Islet precursor cell (in vitro differentiated cells): Measurements from ENCODE around the gene SLC15A4.
"Not testable (repeated sequence)": the region's sequence is repeated elsewhere in the genome, so short reads cannot be mapped to it uniquely, and the experiment has no call there.

ENCODE experiments used
- DNase-seq: peaks from one replicate; pipeline ENCODE4 v3.0.0-alpha.2; 2018

The SLC15A4 gene

DNA sequence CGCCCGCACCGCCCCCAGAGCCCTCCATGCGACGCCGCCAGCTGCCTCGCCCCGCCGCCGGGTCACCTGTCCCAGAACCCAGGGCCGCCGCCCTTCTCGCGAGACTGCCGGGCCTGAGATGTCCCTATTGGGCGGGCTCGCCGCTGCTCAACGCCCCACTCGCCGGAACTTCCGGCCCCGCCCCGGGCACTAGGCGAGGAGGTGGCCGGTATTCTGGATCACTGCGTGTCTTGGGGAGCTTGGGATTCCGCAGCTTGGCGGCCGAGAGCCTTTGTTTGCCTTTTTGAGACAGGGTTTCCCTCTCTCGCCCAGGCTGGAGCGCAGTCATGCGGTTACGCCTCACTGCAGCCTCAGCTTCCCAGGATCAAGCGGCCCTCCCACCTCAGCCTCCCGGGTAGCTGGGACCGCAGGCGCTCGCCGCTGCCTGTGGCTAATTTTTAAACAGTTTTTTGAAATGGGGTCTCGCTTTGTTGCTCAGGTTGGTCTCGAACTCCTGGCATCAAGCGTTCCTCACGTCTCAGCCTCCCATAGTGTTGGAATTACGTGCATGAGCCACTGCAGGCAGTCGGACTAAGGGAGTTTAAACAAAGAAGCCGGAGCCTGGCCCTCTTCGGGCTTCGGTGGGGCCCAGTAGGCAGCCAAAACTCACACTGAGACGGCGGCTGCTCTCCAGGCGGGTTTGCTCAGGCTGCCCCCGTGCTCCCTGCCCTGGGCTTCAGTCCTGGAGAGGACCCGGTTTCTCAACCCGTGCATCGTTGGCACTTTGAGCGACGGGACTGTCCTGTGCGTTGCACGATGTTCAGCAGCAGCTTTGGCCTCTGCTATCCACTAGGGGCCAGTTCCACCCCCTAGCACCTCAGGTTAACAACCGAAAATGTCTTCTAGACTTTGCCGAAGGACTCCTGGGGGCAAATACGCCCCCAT is at the start of gene SLC15A4:
TSS of gene SLC15A4 (minus strand) at position 43 of the 924 bp plus-strand sequence. CDS start at position 28, 15 bp downstream.
- DNase-seq = peak; percentile 99

DNA sequence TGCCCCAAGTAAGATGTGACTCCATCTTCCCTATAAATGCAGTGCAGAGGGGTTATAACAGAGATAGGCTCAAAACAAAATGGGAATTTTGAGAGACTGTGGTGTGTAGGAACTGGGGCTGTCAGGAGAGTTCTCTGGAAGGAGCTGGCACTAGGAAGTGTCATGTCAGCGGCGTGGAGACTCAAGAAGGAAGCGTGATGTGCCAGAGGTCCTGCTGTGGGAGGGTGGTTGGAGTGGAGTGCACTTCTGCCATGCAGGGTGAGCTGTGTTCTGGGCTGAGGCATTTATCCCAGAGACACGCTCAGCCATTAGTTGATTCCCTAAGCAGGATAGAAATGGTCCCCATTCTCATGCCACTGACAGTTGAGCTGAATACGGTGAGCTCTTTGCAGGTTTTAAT is 48.5 kb upstream of the SLC15A4 start:
- DNase-seq = no peak

DNA sequence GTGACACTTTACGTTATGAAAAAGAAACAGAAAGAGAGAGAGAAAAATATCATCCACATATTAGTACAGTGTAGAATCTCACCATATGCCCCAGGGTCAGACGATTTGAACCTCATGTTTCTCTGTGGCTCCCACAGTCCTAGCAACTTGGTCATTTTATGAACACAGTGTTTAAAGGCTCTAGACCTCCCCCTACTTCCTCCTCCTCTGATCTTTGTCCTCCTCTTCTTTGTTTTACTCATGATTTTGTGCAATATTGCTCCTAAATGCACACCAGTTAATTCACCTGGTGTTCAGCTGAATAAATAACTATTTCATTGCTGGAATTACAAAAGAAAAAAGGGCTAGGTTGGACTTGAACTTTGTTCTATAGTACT is 47.7 kb upstream of the SLC15A4 start:
- no peak for DNase-seq

DNA sequence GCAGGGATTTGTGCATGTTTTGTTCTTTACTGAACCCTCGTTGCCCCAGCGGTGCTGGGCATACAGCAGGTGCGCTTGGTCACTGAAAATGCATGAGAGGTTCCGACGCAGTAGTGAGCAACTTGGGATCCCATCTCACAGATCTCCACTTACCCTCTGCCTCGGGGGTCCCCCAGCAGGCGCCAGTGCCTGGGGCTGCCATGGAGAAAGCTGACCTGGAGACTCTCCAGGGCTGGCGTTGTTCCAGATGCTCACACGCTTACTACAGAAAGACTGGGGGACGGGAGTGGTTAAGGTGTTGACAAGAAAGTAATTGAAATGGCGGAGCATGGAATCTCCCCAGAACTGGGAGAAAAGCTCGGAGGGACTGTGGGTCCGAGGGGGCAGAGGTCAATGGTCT is 43.7 kb upstream of the SLC15A4 start:
- DNase-seq = no peak

DNA sequence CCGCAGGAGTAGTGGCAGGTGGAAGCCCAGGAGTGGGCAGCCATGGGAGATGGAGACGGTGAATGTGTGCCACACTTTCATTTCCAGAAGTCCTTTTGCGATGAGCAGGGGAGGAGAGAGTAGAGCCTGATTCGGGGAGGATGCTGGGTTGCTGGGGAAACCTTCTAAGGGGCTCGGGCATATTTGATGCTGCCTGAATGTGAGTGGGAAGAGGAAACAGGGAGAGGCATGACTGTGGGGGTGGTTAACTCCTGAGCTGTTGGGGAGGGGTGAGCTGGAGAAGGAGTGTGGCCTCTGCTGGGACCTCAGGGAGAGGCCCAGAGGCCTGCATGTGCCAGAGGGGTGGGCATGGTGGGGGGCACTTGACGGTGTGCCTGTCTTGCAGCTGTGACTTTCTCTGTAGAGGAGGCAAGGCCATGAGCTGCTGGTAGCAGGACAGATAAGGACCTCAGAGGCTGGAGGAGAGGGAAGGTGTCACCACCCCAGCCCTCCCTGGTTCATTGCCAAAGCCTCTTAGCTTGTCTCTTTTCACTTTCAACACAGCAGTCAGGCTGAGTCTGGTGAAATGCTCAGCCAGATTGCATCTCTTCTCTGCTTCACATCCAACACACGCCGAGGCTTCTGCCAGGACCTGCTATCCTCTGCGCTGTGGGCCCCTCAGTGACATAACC is 40.9 kb upstream of the SLC15A4 start:
- DNase-seq = no peak

DNA sequence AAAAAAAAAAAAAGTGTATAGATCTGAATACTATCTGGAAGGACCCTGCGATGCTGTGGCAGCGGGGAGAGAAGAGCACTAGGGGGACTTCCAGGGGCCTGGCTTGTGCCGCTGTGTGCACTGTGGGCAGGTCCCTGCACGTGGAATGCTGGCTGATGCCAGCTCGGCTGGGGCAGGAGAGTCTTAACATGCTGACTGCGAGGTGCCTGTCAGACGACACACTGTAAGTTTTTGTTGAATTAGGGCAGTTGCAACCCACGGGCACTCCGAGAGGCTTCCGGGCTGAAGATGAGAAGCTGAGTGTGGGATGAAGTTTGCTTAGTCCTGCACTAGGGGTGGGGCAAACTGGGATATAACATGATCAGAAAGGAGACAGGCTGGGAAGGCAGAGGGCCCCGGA is 40.2 kb upstream of the SLC15A4 start:
- no peak for DNase-seq

DNA sequence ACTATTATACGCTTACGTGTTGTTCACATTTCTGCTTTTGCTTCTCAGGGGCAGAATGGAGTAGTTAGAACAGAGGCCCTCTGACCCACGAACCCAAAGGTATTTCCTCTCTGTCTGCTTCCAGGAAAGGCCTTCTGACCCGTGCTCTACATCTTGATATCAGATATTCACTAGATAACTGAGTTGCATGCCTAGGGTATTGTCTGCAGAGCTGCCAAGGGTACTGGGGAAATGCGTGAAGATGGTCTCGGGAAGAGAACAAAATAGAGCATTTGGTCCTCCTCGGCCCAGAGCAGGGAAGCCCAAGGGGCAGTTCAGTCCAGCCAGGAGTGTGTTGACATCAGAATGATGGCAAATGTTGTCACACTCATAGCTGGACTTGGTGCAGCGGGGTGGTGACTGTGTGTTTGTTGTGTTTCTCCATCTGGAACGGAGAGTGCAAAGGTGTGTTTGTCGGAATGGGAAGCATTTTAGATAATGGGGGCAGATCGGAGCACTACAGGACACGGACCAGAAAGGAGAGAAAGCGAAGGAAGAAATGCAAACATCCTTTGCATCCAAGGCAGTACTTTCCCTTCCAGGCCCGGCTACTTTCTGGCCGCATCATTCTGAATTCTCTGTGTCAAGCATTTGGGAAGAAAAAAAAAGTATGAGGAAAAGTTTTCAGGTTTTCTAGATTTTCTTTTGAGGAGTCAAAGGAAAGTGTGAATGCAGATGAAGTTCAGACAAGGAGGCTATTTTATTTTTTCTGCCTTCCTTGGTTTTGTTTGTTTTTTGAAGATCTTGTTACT is 37.7 kb upstream of the SLC15A4 start:
- no peak for DNase-seq

DNA sequence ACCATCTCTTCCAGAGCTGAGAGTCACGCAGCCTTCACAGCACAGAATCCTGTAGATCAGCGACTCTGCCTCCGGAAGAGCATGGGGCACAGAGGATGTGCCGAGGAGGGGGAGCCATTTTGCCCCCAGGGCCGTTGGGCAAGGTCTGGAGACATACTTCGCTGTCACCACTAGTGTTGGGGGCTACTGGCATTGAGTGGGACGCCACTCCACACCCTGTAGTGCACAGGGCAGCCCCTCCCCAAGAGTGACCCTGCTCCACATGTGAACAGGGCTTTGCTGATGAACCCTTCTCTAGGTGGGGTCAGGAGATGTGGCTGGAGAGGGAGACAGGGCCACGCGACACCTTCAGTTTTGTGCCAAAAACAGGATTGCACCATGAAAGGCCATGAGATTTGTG is 35.6 kb upstream of the SLC15A4 start:
- no peak for DNase-seq

DNA sequence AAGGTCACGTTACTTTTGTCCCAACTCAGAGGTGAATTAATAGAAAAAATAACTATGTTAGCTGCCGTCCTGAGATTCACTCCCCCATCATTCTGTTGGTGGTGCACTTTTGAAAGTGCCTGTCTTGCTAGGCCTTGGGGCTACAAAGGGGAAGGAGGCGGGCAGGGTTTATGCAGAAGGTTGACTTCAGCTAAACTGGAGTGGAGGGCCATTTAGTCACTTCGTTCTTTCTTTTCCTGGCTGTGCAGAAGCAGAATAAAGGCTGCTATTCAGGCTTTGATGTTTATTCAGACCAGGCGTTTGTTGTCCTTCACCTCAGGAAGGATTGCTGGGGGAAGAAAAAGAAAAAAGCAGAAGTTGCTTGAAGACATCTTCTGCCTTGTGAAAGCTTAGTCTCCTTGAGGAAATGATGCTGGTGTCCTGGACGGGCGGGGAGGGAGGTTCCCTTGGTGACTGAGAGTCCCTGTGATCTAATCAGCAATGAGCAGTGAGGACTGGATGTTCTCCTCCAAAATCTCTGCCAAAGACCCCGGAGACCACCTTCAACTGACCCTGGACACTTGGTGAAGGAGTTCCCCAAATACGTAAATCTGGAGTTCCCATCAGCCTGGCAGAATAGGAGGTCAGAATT is 33.5 kb upstream of the SLC15A4 start:
- no peak for DNase-seq

DNA sequence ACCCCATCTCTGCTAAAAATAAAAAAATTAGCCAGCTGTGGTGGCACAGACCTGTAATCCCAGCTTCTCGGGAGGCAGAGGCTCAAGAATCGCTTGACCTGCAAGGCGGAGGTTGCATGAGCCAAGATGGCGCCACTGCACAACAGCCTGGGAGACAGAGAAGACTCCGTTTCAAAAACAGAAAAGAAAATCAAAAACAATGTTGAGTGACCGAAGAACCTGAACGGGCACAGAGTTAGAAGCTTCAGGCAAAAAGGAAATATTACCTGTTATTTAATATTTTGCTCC is 33.0 kb upstream of the SLC15A4 start:
- no peak for DNase-seq

DNA sequence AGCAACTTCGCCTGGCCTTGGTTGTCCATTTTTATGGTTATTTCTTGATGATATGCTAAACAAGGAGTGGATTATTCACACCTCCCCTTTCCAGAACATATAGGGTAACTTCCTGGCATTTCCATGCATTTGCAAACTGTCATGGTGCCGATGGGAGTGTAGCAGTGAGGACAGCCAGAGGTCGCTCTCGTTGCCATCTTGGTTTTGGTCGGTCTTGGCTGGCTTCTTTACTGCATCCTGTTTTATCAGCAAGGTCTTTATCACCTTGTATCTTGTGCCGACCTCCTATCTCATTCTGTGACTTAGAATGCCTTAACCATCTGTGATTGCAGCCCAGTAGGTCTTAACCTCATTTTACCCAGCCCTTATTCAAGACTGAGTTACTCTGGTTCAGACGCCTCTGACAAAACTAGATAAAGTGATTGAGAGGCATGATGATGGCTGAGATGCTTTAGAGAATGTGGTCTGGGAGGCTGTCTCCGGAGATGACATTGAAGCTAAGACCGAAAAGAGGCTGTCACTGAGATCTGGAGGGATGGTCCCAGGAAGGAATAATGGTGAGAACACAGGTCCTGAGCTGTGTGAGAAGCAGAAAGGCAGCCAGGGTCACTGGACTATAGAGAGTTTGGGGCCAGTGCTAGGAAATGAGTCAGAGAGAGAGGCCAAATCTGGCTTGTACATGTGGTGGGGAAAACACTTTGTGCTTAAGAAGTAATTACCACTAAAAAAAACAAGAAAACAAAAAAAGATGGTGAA is 32.5 kb upstream of the SLC15A4 start:
- no peak for DNase-seq

DNA sequence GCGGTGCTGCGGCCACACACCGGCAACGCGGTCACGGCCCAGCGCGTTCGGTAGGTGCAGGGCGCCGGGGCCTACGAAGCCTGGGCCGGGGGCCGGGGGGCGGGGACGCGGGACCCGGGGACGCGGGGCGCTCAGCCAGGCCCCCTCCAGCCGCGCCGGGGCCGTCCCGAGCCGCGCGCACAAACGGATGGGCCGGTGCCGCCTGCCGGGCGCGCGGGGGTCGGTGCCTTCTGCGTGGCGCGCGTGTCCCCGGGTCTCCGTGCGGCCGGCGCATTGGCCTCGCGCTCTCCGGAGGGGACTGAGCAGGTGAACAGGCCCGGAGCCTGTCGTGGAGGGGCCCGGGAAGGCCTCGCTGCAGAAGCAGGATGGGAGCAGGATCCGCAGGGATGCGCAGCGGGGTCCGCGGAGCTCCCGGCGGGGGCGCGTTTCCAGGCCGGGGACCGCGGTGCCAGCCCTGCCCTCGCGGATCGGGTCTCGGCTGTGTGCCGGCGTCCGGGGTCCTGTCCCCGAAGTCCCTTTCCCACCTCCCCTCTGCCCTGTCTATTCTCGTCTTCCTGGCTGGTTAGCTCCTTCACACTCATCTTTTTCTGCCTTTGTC is 29.9 kb upstream of the SLC15A4 start:
- no peak for DNase-seq

DNA sequence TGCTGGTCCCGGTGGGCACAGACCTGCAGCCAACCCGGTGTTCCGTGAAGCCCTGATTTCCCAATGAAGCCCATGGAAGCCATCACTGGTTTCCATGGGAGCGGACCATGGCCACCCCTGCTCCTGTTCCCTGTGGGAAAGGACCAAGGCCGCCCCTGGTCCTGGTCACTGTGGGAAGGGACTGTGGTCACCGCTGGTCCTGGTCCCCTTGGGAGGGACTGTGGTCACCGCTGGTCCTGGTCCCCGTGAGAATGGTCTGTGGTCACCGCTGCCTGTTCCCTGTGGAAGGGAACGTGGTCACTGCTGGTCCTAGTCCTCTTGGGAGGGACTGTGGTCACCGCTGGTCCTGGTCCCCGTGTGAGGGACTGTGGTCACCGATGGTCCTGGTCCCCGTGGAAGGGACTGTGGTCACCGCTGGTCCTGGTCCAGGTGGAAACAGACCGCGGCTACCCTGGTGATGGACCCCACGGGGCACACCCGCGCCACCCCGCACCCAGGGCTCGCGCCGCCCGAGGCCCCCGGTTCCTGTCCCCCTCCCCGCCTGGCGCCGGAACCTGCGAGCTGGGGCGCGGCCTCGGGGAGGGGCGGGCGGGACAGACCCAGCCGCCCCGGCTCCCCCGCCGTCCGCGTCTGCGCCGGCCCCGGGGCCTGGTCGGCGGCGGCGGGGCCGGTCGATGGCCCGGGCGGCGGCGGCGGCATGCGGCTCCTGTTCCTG is 29.3 kb upstream of the SLC15A4 start, which contains the start of gene GLT1D1:
TSS of gene GLT1D1 (plus strand) at position 594 of the 715 bp plus-strand sequence. CDS start at position 698, 104 bp downstream.
- no peak for DNase-seq

DNA sequence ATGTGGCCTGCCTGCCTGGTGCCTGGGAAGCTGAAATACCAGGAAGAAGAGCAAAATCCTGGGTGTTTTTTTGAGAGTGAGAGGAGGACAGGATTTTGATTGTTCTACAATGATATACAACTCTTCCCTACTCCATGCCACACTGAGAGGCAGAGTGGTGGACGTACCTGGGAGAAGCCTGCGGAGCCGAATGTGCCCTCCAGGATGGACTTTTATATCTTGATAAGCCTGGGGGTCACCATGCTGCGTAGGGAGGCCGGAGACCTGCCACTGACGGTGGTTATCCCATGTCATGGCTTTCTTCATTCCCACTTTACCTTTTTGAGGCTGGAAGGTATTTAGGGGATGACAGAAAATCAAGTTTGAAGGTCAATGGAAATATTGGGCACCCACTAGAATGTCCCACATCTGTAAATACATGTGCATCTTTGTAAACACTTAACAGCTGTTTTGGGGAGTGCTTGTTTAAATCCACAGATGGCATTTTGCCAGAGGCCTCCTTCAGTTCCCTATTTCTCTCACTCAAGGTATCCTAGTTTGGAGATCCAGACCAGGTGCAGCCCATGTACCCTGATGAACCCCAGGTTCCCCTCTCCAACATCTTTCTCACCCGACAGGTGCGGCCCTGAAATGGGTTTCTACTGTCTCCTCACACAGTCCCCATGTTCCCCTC is 28.4 kb upstream of the SLC15A4 start:
- DNase-seq = no peak

DNA sequence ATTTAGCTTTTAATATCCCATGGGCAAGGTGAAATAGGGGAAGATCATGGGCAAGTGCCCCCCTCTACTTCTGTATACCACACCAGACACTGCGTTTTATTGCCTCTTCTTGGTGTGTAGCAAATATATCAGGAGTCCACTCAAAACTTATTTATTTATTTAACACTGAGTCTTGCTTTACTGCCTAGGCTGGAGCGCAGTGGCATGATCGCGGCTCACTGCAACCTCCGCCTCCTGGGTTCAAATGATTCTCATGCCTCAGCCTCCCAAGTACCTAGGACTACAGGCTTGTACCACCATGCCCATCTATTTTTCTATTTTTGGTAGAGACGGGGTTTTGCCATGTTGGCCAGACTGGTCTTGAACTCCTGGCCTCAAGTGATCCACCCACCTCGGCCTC is 27.7 kb upstream of the SLC15A4 start:
- DNase-seq = not testable (repeated sequence)

DNA sequence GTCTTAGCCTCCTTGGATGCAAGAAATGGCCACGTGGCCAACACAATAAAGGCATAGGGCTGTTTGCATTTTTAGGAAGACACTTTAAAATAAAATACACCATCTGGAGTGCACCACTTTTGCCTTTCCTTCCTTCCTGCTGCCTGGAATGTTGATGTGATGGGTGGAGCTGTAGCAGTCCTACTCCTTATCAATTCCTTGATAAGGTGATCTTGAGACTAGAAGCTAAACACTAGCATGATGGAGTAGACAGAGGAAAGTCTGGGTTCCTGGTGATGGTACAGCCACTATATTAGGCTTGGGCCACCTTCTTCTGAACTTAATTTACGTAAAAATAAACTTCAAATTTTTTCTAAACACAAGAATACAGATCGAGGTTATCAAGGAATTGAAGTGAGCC is 26.6 kb upstream of the SLC15A4 start:
- DNase-seq = no peak

DNA sequence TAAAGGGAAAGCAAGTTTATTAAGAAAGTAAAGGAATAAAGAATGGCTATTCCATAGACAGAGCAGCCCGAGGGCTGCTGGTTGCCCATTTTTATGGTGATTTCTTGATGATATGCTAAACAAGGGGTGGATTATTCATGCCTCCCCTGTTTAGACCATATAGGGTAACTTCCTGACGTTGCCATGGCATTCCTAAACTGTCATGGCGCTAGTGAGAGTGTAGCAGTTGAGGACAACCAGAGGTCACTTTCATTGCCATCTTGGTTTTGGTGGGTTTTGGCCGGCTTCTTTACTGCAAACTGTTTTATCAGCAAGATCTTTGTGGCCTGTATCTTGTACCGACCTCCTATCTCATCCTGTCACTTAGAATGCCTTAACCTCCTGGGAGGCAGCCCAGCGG is 26.0 kb upstream of the SLC15A4 start:
- DNase-seq = not testable (repeated sequence)

DNA sequence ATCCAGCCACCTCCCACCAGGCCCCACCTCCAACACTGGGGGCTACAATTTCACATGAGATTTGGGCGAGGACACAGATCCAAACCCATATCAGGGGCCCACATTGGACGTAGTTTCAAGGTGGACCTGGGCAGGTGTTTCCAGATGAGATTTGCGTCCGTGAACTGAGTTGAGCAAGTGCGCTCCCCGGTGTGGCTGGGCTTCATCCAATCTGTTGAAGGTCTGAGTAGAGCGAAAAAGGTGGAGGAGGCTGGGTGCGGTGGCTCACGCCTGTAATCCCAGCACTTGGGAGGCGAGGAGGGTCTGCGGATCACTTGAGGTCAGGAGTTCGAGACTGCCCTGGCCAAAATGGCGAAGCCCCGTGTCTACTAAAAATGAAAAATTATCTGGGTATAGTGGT is 24.6 kb upstream of the SLC15A4 start:
- DNase-seq = no peak

DNA sequence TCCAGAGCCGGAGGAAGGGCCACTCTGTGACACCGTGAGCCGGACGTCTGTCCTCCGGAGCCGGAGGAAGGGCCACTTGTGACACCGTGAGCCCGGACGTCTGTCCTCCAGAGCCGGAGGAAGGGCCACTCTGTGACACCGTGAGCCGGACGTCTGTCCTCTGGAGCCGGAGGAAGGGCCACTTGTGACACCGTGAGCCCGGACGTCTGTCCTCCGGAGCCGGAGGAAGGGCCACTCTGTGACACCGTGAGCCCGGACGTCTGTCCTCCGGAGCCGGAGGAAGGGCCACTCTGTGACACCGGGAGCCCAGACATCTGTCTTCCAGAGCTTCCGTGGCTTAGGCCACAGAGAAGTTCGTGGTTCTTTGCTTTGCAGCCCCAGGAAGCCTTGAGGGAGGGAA is 22.9 kb upstream of the SLC15A4 start:
- DNase-seq = not testable (repeated sequence)

DNA sequence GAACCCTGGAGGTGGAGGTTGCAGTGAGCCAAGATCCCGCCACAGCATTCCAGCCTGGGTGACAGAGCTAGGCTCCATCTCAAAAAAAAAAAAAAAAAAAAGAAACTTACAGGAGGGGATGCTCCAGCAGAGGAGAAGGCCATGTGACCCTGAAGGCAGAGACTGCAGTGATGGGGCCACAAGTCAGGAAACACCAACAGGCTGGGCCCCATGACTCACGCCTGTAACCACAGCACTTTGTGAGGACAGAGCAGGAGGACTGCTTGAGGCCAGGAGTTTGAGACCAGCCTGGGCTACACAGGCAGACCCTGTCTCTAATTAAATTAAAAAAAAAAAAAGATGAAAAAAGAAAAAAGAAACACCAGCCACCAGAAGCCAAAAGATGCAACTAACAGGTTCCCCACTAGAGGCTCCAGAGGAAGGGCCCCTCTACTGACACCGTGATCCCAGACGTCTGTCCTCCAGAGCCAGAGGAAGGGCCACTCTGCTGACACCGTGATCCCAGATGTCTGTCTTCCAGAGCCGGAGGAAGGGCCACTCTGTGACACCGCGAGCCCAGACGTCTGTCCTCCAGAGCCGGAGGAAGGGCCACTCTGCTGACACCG is 20.4 kb upstream of the SLC15A4 start:
- peak; percentile 82 for DNase-seq
